HCT116 (cell line): ENCODE measurements around the gene LYRM9. TPM values are rescaled to one million over a fixed set of nuclear protein-coding genes. Genes with fewer than 3 reads are reported as not detected.

Experiments
- ATAC-seq: fragments of 200-7000 bp; cut with Tn5 transposase; 2 replicates; pipeline ENCODE4 v1.9.1; 2020; ENCODE audit warnings: mild to moderate bottlenecking, moderate library complexity
- BruUV-seq: library from RNA; stranded (reverse); fragments of 400-500 nt; replicated peaks from 2 replicates; lab custom pipeline; 2021; lab: Mats Ljungman, UMichigan
- CTCF ChIA-PET: fragments of 300-600 bp; sonication (Branson Sonifier 250); formaldehyde crosslinking; loops from one replicate; lab custom pipeline; 2021; ENCODE audit warnings: antibody characterized with exemption; lab: Charles Lee
- POLR2A ChIA-PET: fragments of 300-600, 350-600 bp; sonication (Branson Sonifier 250); formaldehyde crosslinking; loops from one replicate; lab custom pipeline; 2021; ENCODE audit warnings: antibody characterized with exemption; lab: Charles Lee
- RAD21 ChIA-PET, 2 experiments: fragments of 300-600 bp; sonication (Branson Sonifier 250); formaldehyde crosslinking; loops; one replicate each; lab custom pipeline; 2023; ENCODE audit warnings: low total read pairs in 2 of 2; ENCODE audit not compliant: uncharacterized antibody in 2 of 2, unreplicated experiment in 2 of 2, low non-redundant PET in 1 of 2; lab: Charles Lee
- DNase-seq: peaks from one replicate; pipeline ENCODE4 v3.0.0-alpha.2; 2010; ENCODE audit warnings: low read depth, low spot score
- H2AFZ ChIP-seq: fragments of 200-600 bp; shearing (Covaris generic), sonication (generic); 2 replicates; pipeline ENCODE4 v1.6.1; 2017; ENCODE audit warnings: low read depth, mixed run types, mixed read lengths, antibody characterized with exemption, low read length; ENCODE audit not compliant: poor library complexity, severe bottlenecking
- H3K27ac ChIP-seq: 2 replicates; pipeline ENCODE4 v1.5.1; 2012; ENCODE audit warnings: low read depth, low read length
- H3K27me3 ChIP-seq: fragments of 200-600 bp; sonication (generic); 2 replicates; pipeline ENCODE4 v1.6.1; 2016; ENCODE audit warnings: mixed run types, low read length, mixed read lengths; ENCODE audit not compliant: insufficient read depth
- H3K36me3 ChIP-seq, 2 experiments: fragments of 200-500 bp in 1 of 2; fragments of 200-600 bp in 1 of 2; sonication (Bioruptor generic) in 1 of 2; sonication (generic) in 1 of 2; 2 replicates each; pipeline versions ENCODE4 v1.5.1 to v1.6.1; 2014 to 2016; ENCODE audit warnings: low read length in 2 of 2, inconsistent platforms in 1 of 2, mixed read lengths in 1 of 2, mixed run types in 1 of 2; ENCODE audit not compliant: insufficient read depth in 2 of 2, control insufficient read depth in 1 of 2
- H3K4me1 ChIP-seq, 2 experiments: fragments of 200-600 bp in 1 of 2; sonication (generic) in 1 of 2; 2 replicates each; pipeline versions ENCODE4 v1.5.1 to v1.6.1; 2012 to 2017; ENCODE audit warnings: low read length in 2 of 2, inconsistent platforms in 1 of 2, mild to moderate bottlenecking in 1 of 2, mixed read lengths in 1 of 2, mixed run types in 1 of 2, moderate library complexity in 1 of 2; ENCODE audit not compliant: insufficient read depth in 2 of 2, control insufficient read depth in 1 of 2
- H3K4me2 ChIP-seq: fragments of 200-600 bp; sonication (generic); 2 replicates; pipeline ENCODE4 v1.6.1; 2017; ENCODE audit warnings: mixed run types, low read length, mixed read lengths
- H3K4me3 ChIP-seq, 2 experiments: fragments of 200-600 bp in 1 of 2; sonication (generic) in 1 of 2; replicated peaks in 1 of 2; 2 replicates each; pipeline ENCODE4 v1.5.1; 2011 to 2016; ENCODE audit warnings: low read length in 2 of 2, control low read depth in 1 of 2, low read depth in 1 of 2, mild to moderate bottlenecking in 1 of 2, mixed read lengths in 1 of 2, mixed run types in 1 of 2
- H3K79me2 ChIP-seq: fragments of 200-600 bp; sonication (generic); 2 replicates; pipeline ENCODE4 v1.6.1; 2017; ENCODE audit warnings: mild to moderate bottlenecking, mixed run types, low read length, moderate library complexity, mixed read lengths; ENCODE audit not compliant: insufficient read depth
- H3K9ac ChIP-seq: fragments of 200-600 bp; sonication (generic); 2 replicates; pipeline ENCODE4 v1.6.1; 2016; ENCODE audit warnings: low read length, mixed read lengths
- H3K9me2 ChIP-seq: fragments of 200-600 bp; sonication (generic), shearing (Covaris generic); 2 replicates; pipeline ENCODE4 v1.6.1; 2017; ENCODE audit warnings: mixed run types, mild to moderate bottlenecking, moderate library complexity; ENCODE audit not compliant: insufficient read depth
- H3K9me3 ChIP-seq, 2 experiments: fragments of 200-500 bp in 1 of 2; fragments of 200-600 bp in 1 of 2; sonication (Bioruptor generic) in 1 of 2; sonication (generic) in 1 of 2; 2 replicates each; pipeline ENCODE4 v1.6.1; 2014 to 2017; ENCODE audit warnings: low read length in 2 of 2, mixed read lengths in 2 of 2, inconsistent platforms in 1 of 2, low read depth in 1 of 2, mild to moderate bottlenecking in 1 of 2, mixed run types in 1 of 2, moderate library complexity in 1 of 2; ENCODE audit not compliant: control insufficient read depth in 1 of 2, insufficient read depth in 1 of 2
- H4K20me1 ChIP-seq: fragments of 200-600 bp; sonication (generic), shearing (Covaris generic); 2 replicates; pipeline ENCODE4 v1.6.1; 2017; ENCODE audit warnings: mixed run types, mild to moderate bottlenecking, moderate library complexity; ENCODE audit not compliant: insufficient read depth
- CBX3 ChIP-seq: IDR thresholded peaks from 2 replicates; pipeline ENCODE4 v1.6.1; 2012; ENCODE audit warnings: low read depth
- CEBPB ChIP-seq: IDR thresholded peaks from 2 replicates; pipeline ENCODE4 v1.6.1; 2012; ENCODE audit warnings: low read depth
- EGR1 ChIP-seq: IDR thresholded peaks from 2 replicates; pipeline ENCODE4 v1.6.1; 2012; ENCODE audit warnings: low read depth
- ELF1 ChIP-seq: IDR thresholded peaks from 2 replicates; pipeline ENCODE4 v1.6.1; 2012; ENCODE audit warnings: low read depth, borderline replicate concordance
- EZH2 ChIP-seq: fragments of 200-600 bp; sonication (generic); IDR thresholded peaks from 2 replicates; pipeline ENCODE4 v1.6.1; 2017; ENCODE audit warnings: antibody characterized with exemption, mixed run types
- EZH2phosphoT487 ChIP-seq: fragments of 200-600 bp; IDR thresholded peaks from 2 replicates; pipeline ENCODE4 v1.6.1; 2018; ENCODE audit warnings: antibody characterized with exemption, borderline replicate concordance
- JUND ChIP-seq: IDR thresholded peaks from 2 replicates; pipeline ENCODE4 v1.6.1; 2012
- RAD21 ChIP-seq: IDR thresholded peaks from 2 replicates; pipeline ENCODE4 v1.6.1; 2012; ENCODE audit warnings: low read depth, mild to moderate bottlenecking
- SIN3A ChIP-seq: IDR thresholded peaks from 2 replicates; pipeline ENCODE4 v1.6.1; 2012; ENCODE audit warnings: low read depth
- SRF ChIP-seq: IDR thresholded peaks from 2 replicates; pipeline ENCODE4 v1.6.1; 2012; ENCODE audit warnings: low read depth
- YY1 ChIP-seq: IDR thresholded peaks from 2 replicates; pipeline ENCODE4 v1.6.1; 2011; ENCODE audit warnings: low read length, low read depth, moderate library complexity, mild to moderate bottlenecking; ENCODE audit not compliant: insufficient replicate concordance; ENCODE audit errors: extremely low read depth
- ZFX ChIP-seq: fragments of 450-650 bp; IDR thresholded peaks from 2 replicates; pipeline ENCODE4 v1.6.1; 2017
- intact Hi-C: fragments of 100-400 bp; cut with micrococcal nuclease; formaldehyde crosslinking; loops from 2 replicates; pipeline ENCODE4 v1.10.0; 2022
- total RNA-seq: library from RNA; stranded (reverse); gene quantifications from one replicate; pipeline ENCODE4 v1.2.1, GENCODE V29; 2021; ENCODE audit not compliant: unreplicated experiment
- TF ChIP-seq, protein P1 (sequence below): IDR thresholded peaks from 2 replicates; pipeline ENCODE4 v1.6.1; 2012
- TF ChIP-seq, protein P2 (sequence below): IDR thresholded peaks from 2 replicates; pipeline ENCODE4 v1.6.1; 2012; ENCODE audit warnings: low read depth
- TF ChIP-seq, protein P3 (sequence below): IDR thresholded peaks from 2 replicates; pipeline ENCODE4 v1.6.1; 2011; ENCODE audit warnings: mild to moderate bottlenecking, low read length, moderate library complexity; ENCODE audit not compliant: insufficient replicate concordance; ENCODE audit errors: extremely low read depth

Gene LYRM9
- total RNA-seq, 1 experiment from 2014 or later, result 4.8 TPM

DNA sequence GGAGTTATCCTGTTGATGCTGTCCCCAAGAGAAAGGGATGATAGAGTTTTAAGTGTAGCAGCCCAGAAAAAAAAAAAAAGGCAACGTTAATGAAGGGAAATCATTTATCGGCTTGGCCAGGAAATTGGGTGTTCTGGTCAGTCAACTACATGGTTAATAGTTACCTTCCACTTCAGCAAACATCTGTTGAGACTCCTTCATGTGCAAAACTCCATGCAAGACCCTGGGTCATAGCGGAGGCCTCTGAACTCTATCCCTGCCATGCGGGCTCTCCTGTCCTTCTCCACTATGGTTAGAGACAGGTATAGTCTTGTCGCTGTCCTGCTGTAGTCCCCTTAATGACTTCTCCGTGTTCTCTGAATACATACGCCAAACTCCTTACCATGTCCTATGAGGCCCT, 3.5 kb upstream of the LYRM9 start (continued):
- no peak for TF ChIP-seq ELF1
- no peak for TF ChIP-seq EZH2phosphoT487
- no peak for TF ChIP-seq SIN3A
- TF ChIP-seq CEBPB, result no peak
- no peak for TF ChIP-seq CBX3
- no peak for TF ChIP-seq JUND
- TF ChIP-seq RAD21, result no peak
- TF ChIP-seq EZH2, result no peak
- no peak for TF ChIP-seq ZFX
- no peak for TF ChIP-seq YY1
- TF ChIP-seq SRF, result no peak
- TF ChIP-seq, protein P1, sequence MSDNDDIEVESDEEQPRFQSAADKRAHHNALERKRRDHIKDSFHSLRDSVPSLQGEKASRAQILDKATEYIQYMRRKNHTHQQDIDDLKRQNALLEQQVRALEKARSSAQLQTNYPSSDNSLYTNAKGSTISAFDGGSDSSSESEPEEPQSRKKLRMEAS, result no peak

DNA sequence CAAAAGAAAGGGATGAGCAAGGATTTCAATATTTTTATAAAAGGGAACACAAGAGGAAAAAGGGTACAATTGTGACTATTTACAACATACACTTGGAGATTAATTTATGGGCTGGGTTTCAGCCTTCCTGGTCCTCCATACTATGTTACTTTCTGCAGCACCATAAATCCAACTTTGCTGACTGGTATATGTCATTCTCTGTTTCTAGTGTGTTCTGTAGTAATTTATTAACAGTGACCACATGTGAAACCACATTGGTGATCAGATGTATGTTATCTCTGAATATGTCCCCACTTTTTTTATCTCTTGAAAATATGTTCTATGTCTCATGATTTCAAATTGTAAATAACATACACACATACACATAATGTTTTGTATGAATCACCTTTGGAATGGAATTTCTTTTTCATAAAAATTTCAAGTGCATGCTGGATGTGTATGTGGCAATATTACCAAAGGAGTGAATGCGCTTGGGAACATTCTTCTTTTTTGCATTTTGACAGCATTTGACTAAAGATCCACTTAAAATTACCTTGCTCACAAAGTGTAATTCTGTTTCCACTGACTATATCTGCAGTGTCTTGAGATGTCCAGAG, 2.9 kb upstream of the LYRM9 start:
- Histone ChIP-seq H3K27me3 (no peaks in the 10 kb centered on the region), H3K36me3 (no peaks in the 10 kb centered on the region), H3K79me2 (no peaks in the 10 kb centered on the region), H3K9me3 (no peaks in the 10 kb centered on the region), H3K4me3 (no peak overlapping the region), H3K9ac (no peak overlapping the region), H3K4me1 (peaks cover 11% of the 10 kb centered on the region in 2 experiments; a peak in 3 of 4 replicates), H3K27ac (no peak overlapping the region), H3K9me2 (no peaks in the 10 kb centered on the region), H4K20me1 (no peaks in the 10 kb centered on the region), H3K4me2 (no peak overlapping the region), H2AFZ (no peak overlapping the region)
- TF ChIP-seq CEBPB, result no peak
- TF ChIP-seq ELF1, result no peak
- TF ChIP-seq, protein P2, sequence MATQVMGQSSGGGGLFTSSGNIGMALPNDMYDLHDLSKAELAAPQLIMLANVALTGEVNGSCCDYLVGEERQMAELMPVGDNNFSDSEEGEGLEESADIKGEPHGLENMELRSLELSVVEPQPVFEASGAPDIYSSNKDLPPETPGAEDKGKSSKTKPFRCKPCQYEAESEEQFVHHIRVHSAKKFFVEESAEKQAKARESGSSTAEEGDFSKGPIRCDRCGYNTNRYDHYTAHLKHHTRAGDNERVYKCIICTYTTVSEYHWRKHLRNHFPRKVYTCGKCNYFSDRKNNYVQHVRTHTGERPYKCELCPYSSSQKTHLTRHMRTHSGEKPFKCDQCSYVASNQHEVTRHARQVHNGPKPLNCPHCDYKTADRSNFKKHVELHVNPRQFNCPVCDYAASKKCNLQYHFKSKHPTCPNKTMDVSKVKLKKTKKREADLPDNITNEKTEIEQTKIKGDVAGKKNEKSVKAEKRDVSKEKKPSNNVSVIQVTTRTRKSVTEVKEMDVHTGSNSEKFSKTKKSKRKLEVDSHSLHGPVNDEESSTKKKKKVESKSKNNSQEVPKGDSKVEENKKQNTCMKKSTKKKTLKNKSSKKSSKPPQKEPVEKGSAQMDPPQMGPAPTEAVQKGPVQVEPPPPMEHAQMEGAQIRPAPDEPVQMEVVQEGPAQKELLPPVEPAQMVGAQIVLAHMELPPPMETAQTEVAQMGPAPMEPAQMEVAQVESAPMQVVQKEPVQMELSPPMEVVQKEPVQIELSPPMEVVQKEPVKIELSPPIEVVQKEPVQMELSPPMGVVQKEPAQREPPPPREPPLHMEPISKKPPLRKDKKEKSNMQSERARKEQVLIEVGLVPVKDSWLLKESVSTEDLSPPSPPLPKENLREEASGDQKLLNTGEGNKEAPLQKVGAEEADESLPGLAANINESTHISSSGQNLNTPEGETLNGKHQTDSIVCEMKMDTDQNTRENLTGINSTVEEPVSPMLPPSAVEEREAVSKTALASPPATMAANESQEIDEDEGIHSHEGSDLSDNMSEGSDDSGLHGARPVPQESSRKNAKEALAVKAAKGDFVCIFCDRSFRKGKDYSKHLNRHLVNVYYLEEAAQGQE, result no peak
- TF ChIP-seq EGR1, result no peak
- TF ChIP-seq SIN3A, result no peak
- TF ChIP-seq, protein P3, sequence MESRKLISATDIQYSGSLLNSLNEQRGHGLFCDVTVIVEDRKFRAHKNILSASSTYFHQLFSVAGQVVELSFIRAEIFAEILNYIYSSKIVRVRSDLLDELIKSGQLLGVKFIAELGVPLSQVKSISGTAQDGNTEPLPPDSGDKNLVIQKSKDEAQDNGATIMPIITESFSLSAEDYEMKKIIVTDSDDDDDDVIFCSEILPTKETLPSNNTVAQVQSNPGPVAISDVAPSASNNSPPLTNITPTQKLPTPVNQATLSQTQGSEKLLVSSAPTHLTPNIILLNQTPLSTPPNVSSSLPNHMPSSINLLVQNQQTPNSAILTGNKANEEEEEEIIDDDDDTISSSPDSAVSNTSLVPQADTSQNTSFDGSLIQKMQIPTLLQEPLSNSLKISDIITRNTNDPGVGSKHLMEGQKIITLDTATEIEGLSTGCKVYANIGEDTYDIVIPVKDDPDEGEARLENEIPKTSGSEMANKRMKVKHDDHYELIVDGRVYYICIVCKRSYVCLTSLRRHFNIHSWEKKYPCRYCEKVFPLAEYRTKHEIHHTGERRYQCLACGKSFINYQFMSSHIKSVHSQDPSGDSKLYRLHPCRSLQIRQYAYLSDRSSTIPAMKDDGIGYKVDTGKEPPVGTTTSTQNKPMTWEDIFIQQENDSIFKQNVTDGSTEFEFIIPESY, result no peak
- ChIA-PET CTCF (no interaction called here), RAD21 (no interaction called here), POLR2A (no interaction called here)
- DNase-seq (no peak), ATAC-seq (no peak)
- BruUV-seq, result no TSS peak
- intact Hi-C loops, result no loop called here
